HepG2 (cell line): ENCODE measurements around the gene POLA2. TPM values are rescaled to one million over a fixed set of nuclear protein-coding genes. Genes with fewer than 3 reads are reported as not detected.

Source experiments
- ATAC-seq: fragments of 200-7000 bp; cut with Tn5 transposase; 3 replicates; pipeline ENCODE4 v1.9.1; 2020; ENCODE audit warnings: mild to moderate bottlenecking, moderate library complexity
- BruUV-seq: library from RNA; stranded (reverse); fragments of 400-500 nt; replicated peaks from 2 replicates; lab custom pipeline; 2021; lab: Mats Ljungman, UMichigan
- CTCF ChIA-PET: fragments of 300-600 bp; formaldehyde crosslinking; extraction: SDS; loops from one replicate; lab custom pipeline; 2021; ENCODE audit warnings: low total read pairs, inconsistent platforms, low intra/inter-chr PET ratio; lab: Yijun Ruan, JAX
- POLR2A ChIA-PET: fragments of 350-600 bp; sonication (Branson Sonifier 250); formaldehyde crosslinking; loops from one replicate; lab custom pipeline; 2020; ENCODE audit warnings: antibody characterized with exemption, inconsistent platforms; lab: Yijun Ruan, JAX
- DNase-seq: peaks from one replicate; pipeline ENCODE4 v3.0.0-alpha.2; 2015; ENCODE audit warnings: low spot score
- FAIRE-seq: peaks from 3 replicates; lab custom pipeline; 2011; peaks lifted over from hg19 to GRCh38; lab: Jason Lieb, UNC
- H2AFZ ChIP-seq: one replicate; pipeline ENCODE4 v1.6.1; 2011; ENCODE audit warnings: low read length, inconsistent platforms
- H3K27ac ChIP-seq: fragments of 300-600 bp; 3 replicates; pipeline ENCODE4 v1.8.0; 2011; ENCODE audit warnings: mixed run types, mild to moderate bottlenecking, mixed read lengths, low read length, inconsistent platforms; ENCODE audit not compliant: insufficient read depth; ENCODE audit errors: extremely low read length
- H3K27me3 ChIP-seq, 2 experiments: fragments of 200-600 bp in 1 of 2; 2 replicates in 1 of 2; 3 replicates in 1 of 2; pipeline versions ENCODE4 v1.6.0 to v1.8.0; 2011; ENCODE audit warnings: low read length in 2 of 2, mild to moderate bottlenecking in 2 of 2, moderate library complexity in 2 of 2, inconsistent platforms in 1 of 2; ENCODE audit not compliant: insufficient read depth in 2 of 2, control insufficient read depth in 1 of 2
- H3K36me3 ChIP-seq, 2 experiments: fragments of 200-600 bp in 1 of 2; replicated peaks in 1 of 2; 2 replicates in 1 of 2; 3 replicates in 1 of 2; pipeline versions ENCODE4 v1.5.1 to v1.8.0; 2011; ENCODE audit warnings: low read length in 2 of 2, inconsistent platforms in 1 of 2; ENCODE audit not compliant: insufficient read depth in 2 of 2, control insufficient read depth in 1 of 2
- H3K4me1 ChIP-seq: 2 replicates; pipeline ENCODE4 v1.5.1; 2012; ENCODE audit warnings: low read length, inconsistent platforms; ENCODE audit not compliant: insufficient read depth
- H3K4me2 ChIP-seq: 2 replicates; pipeline ENCODE4 v1.6.0; 2011; ENCODE audit warnings: low read depth, low read length, inconsistent platforms
- H3K4me3 ChIP-seq, 3 experiments: fragments of 200-600 bp in 1 of 3; sonication (generic), shearing (Covaris generic) in 1 of 3; replicated peaks in 1 of 3; 2 replicates each; pipeline ENCODE4 v1.5.1; 2011 to 2016; ENCODE audit warnings: low read length in 3 of 3, inconsistent platforms in 2 of 3, low read depth in 2 of 3, mild to moderate bottlenecking in 2 of 3, control low read depth in 1 of 3, mixed read lengths in 1 of 3; ENCODE audit not compliant: insufficient read depth in 1 of 3
- H3K79me2 ChIP-seq: one replicate; pipeline ENCODE4 v1.6.1; 2011; ENCODE audit warnings: low read length, inconsistent platforms; ENCODE audit not compliant: insufficient read depth
- H3K9ac ChIP-seq: 2 replicates; pipeline ENCODE4 v1.6.0; 2011; ENCODE audit warnings: mild to moderate bottlenecking, low read depth, low read length, inconsistent platforms; ENCODE audit not compliant: insufficient read depth
- H3K9me3 ChIP-seq: 2 replicates; pipeline ENCODE4 v1.5.1; 2012; ENCODE audit warnings: mild to moderate bottlenecking, low read length
- H4K20me1 ChIP-seq: 2 replicates; pipeline ENCODE4 v1.6.0; 2011; ENCODE audit warnings: inconsistent platforms, mild to moderate bottlenecking, low read length, moderate library complexity; ENCODE audit not compliant: insufficient read depth
- CEBPZ ChIP-seq: IDR thresholded peaks from 2 replicates; pipeline ENCODE4 v1.6.1; 2012; ENCODE audit warnings: low read length, improper control_type of control experiment
- JDP2 ChIP-seq: sonication (generic); formaldehyde crosslinking; IDR thresholded peaks from 2 replicates; pipeline ENCODE4 v1.8.1; 2022; ENCODE audit warnings: missing genetic modification reagents, borderline replicate concordance
- NRL ChIP-seq: sonication (generic); formaldehyde crosslinking; IDR thresholded peaks from 2 replicates; pipeline ENCODE4 v1.5.0; 2020; ENCODE audit warnings: missing genetic modification reagents, mild to moderate bottlenecking, moderate library complexity, borderline replicate concordance
- RXRB ChIP-seq: IDR thresholded peaks from 2 replicates; pipeline ENCODE4 v1.6.1; 2016; ENCODE audit warnings: borderline replicate concordance, missing genetic modification reagents, missing compliant biosample characterization
- SAP130 ChIP-seq: IDR thresholded peaks from 2 replicates; pipeline ENCODE4 v1.6.1; 2016; ENCODE audit warnings: low read depth
- SRF ChIP-seq: IDR thresholded peaks from 2 replicates; pipeline ENCODE4 v1.6.1; 2011; ENCODE audit warnings: mild to moderate bottlenecking, low read depth, low read length, moderate library complexity
- ZBTB38 ChIP-seq: sonication (generic); formaldehyde crosslinking; IDR thresholded peaks from 2 replicates; pipeline ENCODE4 v1.5.1; 2020; ENCODE audit warnings: mild to moderate bottlenecking, missing genetic modification reagents
- ZFX ChIP-seq: sonication (generic); formaldehyde crosslinking; IDR thresholded peaks from 2 replicates; pipeline ENCODE4 v1.4.0; 2020; ENCODE audit warnings: mild to moderate bottlenecking, low read depth, missing genetic modification reagents, moderate library complexity
- ZUFSP ChIP-seq: sonication (generic); formaldehyde crosslinking; IDR thresholded peaks from 2 replicates; pipeline ENCODE4 v1.9.0; 2021; ENCODE audit warnings: missing genetic modification reagents, mild to moderate bottlenecking, borderline replicate concordance
- WGBS: methylation state at CpG from one replicate; pipeline ENCODE4 v1.1.6; 2017; ENCODE audit warnings: low lambda C conversion rate; 5-methylcytosine and 5-hydroxymethylcytosine counted together
- in situ Hi-C: cut with HindIII; loops from 2 replicates; pipeline ENCODE4 v1.10.0; 2017; ENCODE audit warnings: low pct_unique_long_range_greater_than_20kb; ENCODE audit not compliant: extremely low pct_ligation_motif_present
- intact Hi-C: fragments of 100-400 bp; cut with micrococcal nuclease; formaldehyde crosslinking; loops from one replicate; pipeline ENCODE4 v1.10.0; 2022; ENCODE audit not compliant: unreplicated experiment
- polyA plus RNA-seq, 8 experiments: library from polyadenylated mRNA; depleted of rRNA in 3 of 8; stranded (reverse) in 7 of 8; unstranded in 1 of 8; fragments of >200 nt; fragmentation: Illumina TruSeq in 4 of 8; extraction: Trizol in 4 of 8; gene quantifications; 2 replicates each; pipeline versions ENCODE4 v1.2.1 to v1.2.3, GENCODE V29; 2011 to 2016; ENCODE audit warnings: low read depth in 4 of 8, missing spikeins in 1 of 8, mixed read lengths in 1 of 8; ENCODE audit not compliant: insufficient read depth in 1 of 8
- total RNA-seq, 5 experiments: library from RNA; depleted of rRNA; stranded (reverse); fragments of >200 nt; fragmentation: Illumina TruSeq; extraction: Trizol; gene quantifications; 2 replicates each; pipeline ENCODE4 v1.2.3, GENCODE V29; 2016; ENCODE audit warnings: low read depth in 1 of 5
- TF ChIP-seq, protein P1 (sequence below): sonication (generic); formaldehyde crosslinking; IDR thresholded peaks from 2 replicates; pipeline ENCODE4 v1.5.1; 2020; ENCODE audit warnings: mild to moderate bottlenecking, missing genetic modification reagents, moderate library complexity

POLA2 gene
- total and polyA plus RNA-seq, 2 of the 13 experiments (the other 11 are each of a cell fraction or from before 2014, with no cell fraction given), result 9.7 to 15.6 TPM

- DNase-seq (peak; percentile 77), ATAC-seq (peak; percentile 14; the same call in 2 of the 3 replicates), FAIRE-seq (peak; percentile 74)
- in situ Hi-C loops (loop anchor here (5.0 kb wide), 1 partner anchor 40 kb away; no protein-coding TSS in a partner anchor), intact Hi-C loops (no loop called here)
- Histone ChIP-seq H3K4me2 (peak overlapping the region; percentile 88), H3K79me2 (peaks cover 33% of the 10 kb centered on the region), H4K20me1 (peaks cover 20% of the 10 kb centered on the region; the same call in 1 of the 2 replicates), H3K4me3 (peak overlapping the region; percentile 7 to 95 (median 11); a peak in 2 of 6 replicates), H3K4me1 (peaks cover 40% of the 10 kb centered on the region), H3K27me3 (no peaks in the 10 kb centered on the region), H2AFZ (no peak overlapping the region), H3K9ac (no peak overlapping the region), H3K9me3 (no peaks in the 10 kb centered on the region), H3K36me3 (peaks cover 7 to 20% of the 10 kb centered on the region in 2 experiments; a peak in 3 of 5 replicates), H3K27ac (peak overlapping the region; percentile 35)
- 25% methylated on average over 5 of the region's 13 CpGs for WGBS
- ChIA-PET CTCF (interaction anchor here (0.7 to 4.6 kb wide), 2 partner anchors 13 to 42 kb away, joined by 3 to 139 read pairs; no protein-coding TSS in a partner anchor), POLR2A (interaction anchor here (0.7 to 5.5 kb wide), 7 partner anchors 12 to 180 kb away, joined by 3 to 114 read pairs (median 31); partner anchors contain the start of genes DPF2 and POLA2)
- BruUV-seq, result no TSS peak
- TF ChIP-seq RXRB (CRISPR knock-in tag) (no peak), SRF (peak; percentile 75), ZFX (0 out of 2 replicates have a peak, but pooled peaks have one; percentile 20), ZUFSP (CRISPR knock-in tag) (no peak), NRL (CRISPR knock-in tag) (no peak), ZBTB38 (0 out of 2 replicates have a peak, but pooled peaks have one; percentile 11), SAP130 (CRISPR knock-in tag) (peak; percentile 46), CEBPZ (no peak), JDP2 (no peak)
- TF ChIP-seq, protein P1, sequence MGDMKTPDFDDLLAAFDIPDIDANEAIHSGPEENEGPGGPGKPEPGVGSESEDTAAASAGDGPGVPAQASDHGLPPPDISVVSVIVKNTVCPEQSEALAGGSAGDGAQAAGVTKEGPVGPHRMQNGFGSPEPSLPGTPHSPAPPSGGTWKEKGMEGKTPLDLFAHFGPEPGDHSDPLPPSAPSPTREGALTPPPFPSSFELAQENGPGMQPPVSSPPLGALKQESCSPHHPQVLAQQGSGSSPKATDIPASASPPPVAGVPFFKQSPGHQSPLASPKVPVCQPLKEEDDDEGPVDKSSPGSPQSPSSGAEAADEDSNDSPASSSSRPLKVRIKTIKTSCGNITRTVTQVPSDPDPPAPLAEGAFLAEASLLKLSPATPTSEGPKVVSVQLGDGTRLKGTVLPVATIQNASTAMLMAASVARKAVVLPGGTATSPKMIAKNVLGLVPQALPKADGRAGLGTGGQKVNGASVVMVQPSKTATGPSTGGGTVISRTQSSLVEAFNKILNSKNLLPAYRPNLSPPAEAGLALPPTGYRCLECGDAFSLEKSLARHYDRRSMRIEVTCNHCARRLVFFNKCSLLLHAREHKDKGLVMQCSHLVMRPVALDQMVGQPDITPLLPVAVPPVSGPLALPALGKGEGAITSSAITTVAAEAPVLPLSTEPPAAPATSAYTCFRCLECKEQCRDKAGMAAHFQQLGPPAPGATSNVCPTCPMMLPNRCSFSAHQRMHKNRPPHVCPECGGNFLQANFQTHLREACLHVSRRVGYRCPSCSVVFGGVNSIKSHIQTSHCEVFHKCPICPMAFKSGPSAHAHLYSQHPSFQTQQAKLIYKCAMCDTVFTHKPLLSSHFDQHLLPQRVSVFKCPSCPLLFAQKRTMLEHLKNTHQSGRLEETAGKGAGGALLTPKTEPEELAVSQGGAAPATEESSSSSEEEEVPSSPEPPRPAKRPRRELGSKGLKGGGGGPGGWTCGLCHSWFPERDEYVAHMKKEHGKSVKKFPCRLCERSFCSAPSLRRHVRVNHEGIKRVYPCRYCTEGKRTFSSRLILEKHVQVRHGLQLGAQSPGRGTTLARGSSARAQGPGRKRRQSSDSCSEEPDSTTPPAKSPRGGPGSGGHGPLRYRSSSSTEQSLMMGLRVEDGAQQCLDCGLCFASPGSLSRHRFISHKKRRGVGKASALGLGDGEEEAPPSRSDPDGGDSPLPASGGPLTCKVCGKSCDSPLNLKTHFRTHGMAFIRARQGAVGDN (CRISPR knock-in tag), result peak; percentile 47; the same call in 1 of the 2 replicates
These were observed 55.4 kb downstream of the POLA2 start for GRCh38 chr11:65317025-65317786.
